Osteocyte (in vitro differentiated cells): ENCODE measurements around the gene HARBI1. TPM values are rescaled to one million over a fixed set of nuclear protein-coding genes. Genes with fewer than 3 reads are reported as not detected.

Experiments
- DNase-seq: peaks from one replicate; pipeline ENCODE4 v3.0.0; 2021; ENCODE audit warnings: mixed read lengths; ENCODE audit not compliant: unreplicated experiment; ENCODE audit errors: extremely low spot score
- H3K27ac Mint-ChIP-seq: one replicate; pipeline ENCODE4 v1.8.0; 2021; ENCODE audit warnings: mild to moderate bottlenecking, mixed read lengths; ENCODE audit not compliant: unreplicated experiment
- H3K27me3 Mint-ChIP-seq: one replicate; pipeline ENCODE4 v1.8.0; 2021; ENCODE audit warnings: mixed read lengths; ENCODE audit not compliant: unreplicated experiment
- H3K36me3 Mint-ChIP-seq: one replicate; pipeline ENCODE4 v1.8.0; 2021; ENCODE audit warnings: mixed read lengths; ENCODE audit not compliant: unreplicated experiment
- H3K4me1 Mint-ChIP-seq: one replicate; pipeline ENCODE4 v1.8.0; 2021; ENCODE audit warnings: mixed read lengths; ENCODE audit not compliant: unreplicated experiment
- H3K4me3 Mint-ChIP-seq: one replicate; pipeline ENCODE4 v1.8.0; 2021; ENCODE audit warnings: mild to moderate bottlenecking, moderate library complexity, mixed read lengths; ENCODE audit not compliant: unreplicated experiment
- H3K9me3 Mint-ChIP-seq: one replicate; pipeline ENCODE4 v1.8.0; 2021; ENCODE audit warnings: mixed read lengths; ENCODE audit not compliant: unreplicated experiment
- CTCF ChIP-seq: fragments of 200-600 bp; sonication (generic); IDR thresholded peaks from 2 replicates; pipeline ENCODE4 v1.5.0; 2021; ENCODE audit warnings: antibody characterized with exemption, mild to moderate bottlenecking, moderate library complexity
- total RNA-seq: library from RNA; stranded (reverse); gene quantifications from 2 replicates; pipeline ENCODE4 v1.2.1, GENCODE V29; 2021

HARBI1 gene
- total RNA-seq, 1 donor from 2014 or later, result 6.7 TPM

- Mint-ChIP-seq H3K36me3 (peaks cover 3% of the 10 kb centered on the region), H3K27ac (no peak overlapping the region), H3K4me1 (no peaks in the 10 kb centered on the region), H3K27me3 (no peaks in the 10 kb centered on the region), H3K9me3 (no peaks in the 10 kb centered on the region), H3K4me3 (no peak overlapping the region)
- TF ChIP-seq CTCF, result no peak
- no peak for DNase-seq
These were observed 12.2 kb downstream of the HARBI1 start for GRCh38 chr11:46604796-46605195.

GRCh38 chr11:46603704-46604308 is 13.2 kb downstream of the HARBI1 start:
- Mint-ChIP-seq H3K27ac (no peak overlapping the region), H3K9me3 (no peaks in the 10 kb centered on the region), H3K36me3 (peaks cover 3% of the 10 kb centered on the region), H3K4me3 (no peak overlapping the region), H3K4me1 (no peaks in the 10 kb centered on the region), H3K27me3 (no peaks in the 10 kb centered on the region)
- no peak for TF ChIP-seq CTCF
- DNase-seq, result no peak

- H3K4me1 Mint-ChIP-seq, result no peaks in the 10 kb centered on the region
- DNase-seq, result no peak
- H3K9me3 Mint-ChIP-seq, result no peaks in the 10 kb centered on the region
These were observed 15.9 kb downstream of the HARBI1 start for GRCh38 chr11:46601129-46601528.

GRCh38 chr11:46600194-46600960 is 16.6 kb downstream of the HARBI1 start:
- H3K36me3 Mint-ChIP-seq, result peaks cover 6% of the 10 kb centered on the region
- H3K27ac Mint-ChIP-seq, result no peak overlapping the region
- DNase-seq, result no peak
- no peaks in the 10 kb centered on the region for H3K4me1 Mint-ChIP-seq
- no peaks in the 10 kb centered on the region for H3K9me3 Mint-ChIP-seq
- no peak overlapping the region for H3K4me3 Mint-ChIP-seq
- no peaks in the 10 kb centered on the region for H3K27me3 Mint-ChIP-seq
- no peak for TF ChIP-seq CTCF

More at GRCh38 chr11:46601129-46601528, 15.9 kb downstream of the HARBI1 start:
- no peaks in the 10 kb centered on the region for H3K27me3 Mint-ChIP-seq
- no peak for TF ChIP-seq CTCF
- no peak overlapping the region for H3K27ac Mint-ChIP-seq
- no peak overlapping the region for H3K4me3 Mint-ChIP-seq
- H3K36me3 Mint-ChIP-seq, result peaks cover 6% of the 10 kb centered on the region
